Neuronal stem cell (in vitro differentiated cells): ENCODE measurements around the gene KCNC1.

ENCODE experiments used
- DNase-seq: peaks from one replicate; pipeline ENCODE4 v3.0.0-alpha.2; 2013; ENCODE audit warnings: low spot score
- H2AFZ ChIP-seq: one replicate; pipeline ENCODE4 v1.6.1; 2013; ENCODE audit warnings: mild to moderate bottlenecking, low read length, inconsistent platforms
- H2AK5ac ChIP-seq: 2 replicates; pipeline ENCODE4 v1.6.1; 2013; ENCODE audit warnings: low read depth, mild to moderate bottlenecking, inconsistent platforms, low read length, moderate library complexity, mixed read lengths
- H2BK120ac ChIP-seq: 2 replicates; pipeline ENCODE4 v1.6.1; 2013; ENCODE audit warnings: low read depth, mild to moderate bottlenecking, inconsistent platforms, low read length, moderate library complexity, mixed read lengths
- H2BK12ac ChIP-seq: one replicate; pipeline ENCODE4 v1.6.1; 2013; ENCODE audit warnings: low read length, inconsistent platforms
- H2BK15ac ChIP-seq: 2 replicates; pipeline ENCODE4 v1.6.1; 2013; ENCODE audit warnings: mild to moderate bottlenecking, low read length, inconsistent platforms, mixed read lengths
- H2BK5ac ChIP-seq: one replicate; pipeline ENCODE4 v1.6.1; 2013; ENCODE audit warnings: inconsistent platforms, mild to moderate bottlenecking, low read length, moderate library complexity
- H3K14ac ChIP-seq: one replicate; pipeline ENCODE4 v1.6.1; 2013; ENCODE audit warnings: low read length, inconsistent platforms
- H3K18ac ChIP-seq: 2 replicates; pipeline ENCODE4 v1.6.1; 2013; ENCODE audit warnings: low read length, inconsistent platforms
- H3K23ac ChIP-seq: 2 replicates; pipeline ENCODE4 v1.6.1; 2013; ENCODE audit warnings: low read depth, mild to moderate bottlenecking, mixed read lengths, low read length, inconsistent platforms; ENCODE audit not compliant: poor library complexity
- H3K27ac ChIP-seq: replicated peaks from 3 replicates; pipeline ENCODE4 v1.5.1; 2013; ENCODE audit warnings: low read length, inconsistent platforms
- H3K27me3 ChIP-seq, 3 experiments: 2 replicates each; pipeline ENCODE4 v1.6.1; 2013; ENCODE audit warnings: low read length in 3 of 3, mild to moderate bottlenecking in 2 of 3, inconsistent platforms in 1 of 3, low read depth in 1 of 3, mixed read lengths in 1 of 3, moderate library complexity in 1 of 3; ENCODE audit not compliant: control insufficient read depth in 3 of 3, insufficient read depth in 3 of 3
- H3K36me3 ChIP-seq, 2 donors: replicated peaks in 1 of 2; 2 replicates each; pipeline ENCODE4 v1.6.1; 2013; ENCODE audit warnings: low read length in 2 of 2; ENCODE audit not compliant: control insufficient read depth in 2 of 2, insufficient read depth in 2 of 2
- H3K4ac ChIP-seq: 2 replicates; pipeline ENCODE4 v1.6.1; 2013; ENCODE audit warnings: inconsistent platforms, mild to moderate bottlenecking, low read length, moderate library complexity
- H3K4me1 ChIP-seq, 2 donors: 1 replicate in 1 of 2; 2 replicates in 1 of 2; pipeline ENCODE4 v1.6.1; 2013; ENCODE audit warnings: low read length in 2 of 2, low read depth in 1 of 2; ENCODE audit not compliant: control insufficient read depth in 2 of 2, insufficient read depth in 1 of 2
- H3K4me2 ChIP-seq: one replicate; pipeline ENCODE4 v1.6.1; 2013; ENCODE audit warnings: mild to moderate bottlenecking, low read length, inconsistent platforms; ENCODE audit not compliant: insufficient read depth, poor library complexity, severe bottlenecking
- H3K4me3 ChIP-seq, 2 donors: 2 replicates each; pipeline ENCODE4 v1.5.1; 2013; ENCODE audit warnings: low read length in 2 of 2, mild to moderate bottlenecking in 2 of 2, inconsistent platforms in 1 of 2, moderate library complexity in 1 of 2
- H3K79me1 ChIP-seq: one replicate; pipeline ENCODE4 v1.6.1; 2013; ENCODE audit warnings: low read depth, mild to moderate bottlenecking, inconsistent platforms, low read length, moderate library complexity
- H3K9ac ChIP-seq: one replicate; pipeline ENCODE4 v1.6.1; 2013; ENCODE audit warnings: mild to moderate bottlenecking, low read depth, low read length, inconsistent platforms; ENCODE audit not compliant: poor library complexity
- H3K9me3 ChIP-seq, 2 donors: replicated peaks in 1 of 2; 2 replicates each; pipeline versions ENCODE3 to v1.6.1; 2013; ENCODE audit warnings: low read length in 2 of 2, mild to moderate bottlenecking in 2 of 2, inconsistent platforms in 1 of 2, low read depth in 1 of 2, mixed read lengths in 1 of 2, moderate library complexity in 1 of 2; ENCODE audit not compliant: control insufficient read depth in 2 of 2, insufficient read depth in 1 of 2
- H4K8ac ChIP-seq: one replicate; pipeline ENCODE4 v1.6.1; 2013; ENCODE audit warnings: low read depth, mild to moderate bottlenecking, inconsistent platforms, low read length, moderate library complexity
- H4K91ac ChIP-seq: one replicate; pipeline ENCODE4 v1.6.1; 2013; ENCODE audit warnings: low read length, low read depth, mild to moderate bottlenecking, inconsistent platforms; ENCODE audit not compliant: poor library complexity
- WGBS, 2 donors: extraction: QIAGEN DNeasy Blood & Tissue Kit; methylation state at CpG; one replicate each; pipeline ENCODE4 v1.1.7; 2013; ENCODE audit warnings: missing lambda C conversion rate in 2 of 2, mixed read lengths in 1 of 2; ENCODE audit not compliant: insufficient read length in 2 of 2, insufficient replicate concordance in 1 of 2; ENCODE audit errors: extremely low coverage in 2 of 2; 5-methylcytosine and 5-hydroxymethylcytosine counted together

The KCNC1 gene

GRCh38 chr11:17792161-17792560 lies 57.6 kb downstream of the KCNC1 start:
- Histone ChIP-seq H3K18ac (peak overlapping the region; percentile 89), H3K14ac (peak overlapping the region; percentile 83), H3K27me3 (no peaks in the 10 kb centered on the region), H3K23ac (peak overlapping the region; percentile 26), H3K4me1 (peaks cover 0 to 3% of the 10 kb centered on the region in 2 donors), H3K4ac (no peak overlapping the region), H3K27ac (no peak overlapping the region), H3K9ac (no peak overlapping the region), H2BK120ac (peak overlapping the region; percentile 50), H2AFZ (no peak overlapping the region), H3K79me1 (no peaks in the 10 kb centered on the region), H2BK5ac (peak overlapping the region; percentile 70), H3K9me3 (no peaks in the 10 kb centered on the region), H4K8ac (no peak overlapping the region), H2BK15ac (no peak overlapping the region), H4K91ac (no peak overlapping the region), H3K4me3 (no peak overlapping the region), H2BK12ac (no peak overlapping the region), H3K36me3 (no peaks in the 10 kb centered on the region), H2AK5ac (peak overlapping the region; percentile 70), H3K4me2 (no peak overlapping the region)
- no CpG with 5 or more reads among the region's 9 CpGs for WGBS, 2 donors
- DNase-seq = no peak

GRCh38 chr11:17793642-17794170 lies 59.1 kb downstream of the KCNC1 start:
- H2BK12ac ChIP-seq = no peak overlapping the region
- H3K27me3 ChIP-seq = no peaks in the 10 kb centered on the region
- DNase-seq = no peak
- no peak overlapping the region for H2BK15ac ChIP-seq
- no peak overlapping the region for H4K91ac ChIP-seq
- H3K27ac ChIP-seq = no peak overlapping the region
- H2AK5ac ChIP-seq = no peak overlapping the region
- H3K4ac ChIP-seq = no peak overlapping the region
- H3K36me3 ChIP-seq = no peaks in the 10 kb centered on the region
- peak overlapping the region; percentile 30 for H3K18ac ChIP-seq
- no peak overlapping the region for H2BK5ac ChIP-seq
- H3K4me1 ChIP-seq = peaks cover 0 to 2% of the 10 kb centered on the region in 2 donors
- no peak overlapping the region for H4K8ac ChIP-seq
- H3K23ac ChIP-seq = peak overlapping the region; percentile 12
- no CpG with 5 or more reads among the region's 7 CpGs for WGBS, 2 donors
- no peak overlapping the region for H2BK120ac ChIP-seq
- H3K14ac ChIP-seq = no peak overlapping the region
- H3K79me1 ChIP-seq = no peaks in the 10 kb centered on the region
- H2AFZ ChIP-seq = no peak overlapping the region
- no peak overlapping the region for H3K4me3 ChIP-seq
- H3K9ac ChIP-seq = no peak overlapping the region
- no peaks in the 10 kb centered on the region for H3K9me3 ChIP-seq
- no peak overlapping the region for H3K4me2 ChIP-seq

- no peak overlapping the region for H3K4me2 ChIP-seq
- no peak overlapping the region for H2AK5ac ChIP-seq
- H3K27ac ChIP-seq = no peak overlapping the region
- WGBS, 2 donors = no CpG with 5 or more reads among the region's 5 CpGs
- no peaks in the 10 kb centered on the region for H3K79me1 ChIP-seq
- DNase-seq = no peak
- no peak overlapping the region for H3K14ac ChIP-seq
- no peaks in the 10 kb centered on the region for H3K27me3 ChIP-seq
- no peak overlapping the region for H3K23ac ChIP-seq
- no peak overlapping the region for H2BK120ac ChIP-seq
- H3K9ac ChIP-seq = no peak overlapping the region
- H3K18ac ChIP-seq = no peak overlapping the region
- H2BK15ac ChIP-seq = no peak overlapping the region
- no peak overlapping the region for H2BK5ac ChIP-seq
- H4K8ac ChIP-seq = no peak overlapping the region
- no peak overlapping the region for H3K4me3 ChIP-seq
- H3K4me1 ChIP-seq = peaks cover 0 to 2% of the 10 kb centered on the region in 2 donors
- no peaks in the 10 kb centered on the region for H3K9me3 ChIP-seq
- H2BK12ac ChIP-seq = no peak overlapping the region
- H4K91ac ChIP-seq = no peak overlapping the region
- H2AFZ ChIP-seq = no peak overlapping the region
- H3K36me3 ChIP-seq = no peaks in the 10 kb centered on the region
- no peak overlapping the region for H3K4ac ChIP-seq
These were observed 60.4 kb downstream of the KCNC1 start for GRCh38 chr11:17794981-17795380.

- no peak overlapping the region for H3K9ac ChIP-seq
These were observed 61.6 kb downstream of the KCNC1 start for GRCh38 chr11:17796154-17796553.

More at GRCh38 chr11:17796154-17796553, 61.6 kb downstream of the KCNC1 start:
- no peak overlapping the region for H3K27ac ChIP-seq
- no peak overlapping the region for H3K4me3 ChIP-seq
- no peak overlapping the region for H2BK15ac ChIP-seq
- H3K18ac ChIP-seq = no peak overlapping the region
- WGBS, 2 donors = no CpG with 5 or more reads among the region's 2 CpGs
- H2AFZ ChIP-seq = no peak overlapping the region
- H3K36me3 ChIP-seq = no peaks in the 10 kb centered on the region
- H3K79me1 ChIP-seq = no peaks in the 10 kb centered on the region
- H3K27me3 ChIP-seq = no peaks in the 10 kb centered on the region
- H4K8ac ChIP-seq = no peak overlapping the region
- H4K91ac ChIP-seq = no peak overlapping the region
- peaks cover 0 to 2% of the 10 kb centered on the region in 2 donors for H3K9me3 ChIP-seq
- H3K14ac ChIP-seq = no peak overlapping the region
- H3K4me2 ChIP-seq = no peak overlapping the region
- no peak overlapping the region for H2BK12ac ChIP-seq
- no peak overlapping the region for H3K4ac ChIP-seq
- no peak overlapping the region for H2BK120ac ChIP-seq
- peaks cover 0 to 2% of the 10 kb centered on the region in 2 donors for H3K4me1 ChIP-seq
- no peak overlapping the region for H3K23ac ChIP-seq
- no peak for DNase-seq
- H2BK5ac ChIP-seq = no peak overlapping the region
- no peak overlapping the region for H2AK5ac ChIP-seq
